OCI-LY1 (cell line): Measurements from ENCODE around the gene HFE.

ENCODE experiments used
- H2AFZ ChIP-seq: fragments of 200-600 bp; sonication (generic), shearing (Covaris generic); 2 replicates; pipeline ENCODE4 v1.6.0; 2014; ENCODE audit warnings: antibody characterized with exemption, mild to moderate bottlenecking, low read length
- H3F3A ChIP-seq: fragments of 200-600 bp; sonication (generic), shearing (Covaris generic); 2 replicates; pipeline ENCODE4 v1.6.0; 2014; ENCODE audit warnings: mild to moderate bottlenecking, antibody characterized with exemption, low read length, moderate library complexity; ENCODE audit not compliant: insufficient read depth
- H3K27ac ChIP-seq: fragments of 200-600 bp; sonication (generic); 2 replicates; pipeline ENCODE4 v1.5.1; 2014; ENCODE audit warnings: low read length, mixed run types, mild to moderate bottlenecking, low read depth; ENCODE audit not compliant: poor library complexity, severe bottlenecking
- H3K27me3 ChIP-seq: fragments of 200-600 bp; sonication (generic); 2 replicates; pipeline ENCODE4 v1.6.0; 2014; ENCODE audit warnings: antibody characterized with exemption, mild to moderate bottlenecking, low read length, moderate library complexity; ENCODE audit not compliant: insufficient read depth
- H3K36me3 ChIP-seq: fragments of 200-600 bp; sonication (generic); 2 replicates; pipeline ENCODE4 v1.6.1; 2014; ENCODE audit warnings: mild to moderate bottlenecking, antibody characterized with exemption, low read length, moderate library complexity, mixed read lengths; ENCODE audit not compliant: insufficient read depth
- H3K4me1 ChIP-seq: fragments of 200-600 bp; sonication (generic); 2 replicates; pipeline ENCODE4 v1.5.1; 2014; ENCODE audit warnings: mild to moderate bottlenecking, low read length, moderate library complexity; ENCODE audit not compliant: insufficient read depth, severe bottlenecking
- H3K4me2 ChIP-seq: fragments of 200-600 bp; sonication (generic), shearing (Covaris generic); 2 replicates; pipeline ENCODE4 v1.6.1; 2014; ENCODE audit warnings: low read length
- H3K4me3 ChIP-seq: fragments of 200-600 bp; sonication (generic); 2 replicates; pipeline ENCODE4 v1.5.1; 2014; ENCODE audit warnings: low read length, low read depth, mild to moderate bottlenecking, mixed read lengths; ENCODE audit not compliant: poor library complexity, severe bottlenecking
- H3K79me2 ChIP-seq: fragments of 200-600 bp; shearing (Covaris generic); 2 replicates; pipeline ENCODE4 v1.6.1; 2016; ENCODE audit warnings: mixed run types, low read length, mixed read lengths; ENCODE audit not compliant: insufficient read depth
- H3K9ac ChIP-seq: fragments of 200-600 bp; sonication (generic), shearing (Covaris generic); 2 replicates; pipeline ENCODE4 v1.6.1; 2014; ENCODE audit warnings: mild to moderate bottlenecking, low read length, mixed read lengths
- H3K9me2 ChIP-seq: fragments of 200-600 bp; sonication (generic), shearing (Covaris generic); 2 replicates; pipeline ENCODE4 v1.6.1; 2014; ENCODE audit warnings: low read depth, mild to moderate bottlenecking, low read length, mixed read lengths
- H3K9me3 ChIP-seq: fragments of 200-600 bp; shearing (Covaris generic); 2 replicates; pipeline ENCODE4 v1.6.1; 2014; ENCODE audit warnings: low read length, mixed read lengths
- H4K20me1 ChIP-seq: fragments of 200-600 bp; sonication (generic), shearing (Covaris generic); 2 replicates; pipeline ENCODE4 v1.6.0; 2016; ENCODE audit warnings: mild to moderate bottlenecking, low read length; ENCODE audit not compliant: insufficient read depth
- CTCF ChIP-seq: fragments of 200-600 bp; sonication (generic), shearing (Covaris generic); IDR thresholded peaks from 2 replicates; pipeline ENCODE4 v1.5.1; 2017; ENCODE audit warnings: mild to moderate bottlenecking, antibody characterized with exemption, low read length, moderate library complexity, mixed read lengths
- EZH2 ChIP-seq: fragments of 200-600 bp; sonication (generic), shearing (Covaris generic); IDR thresholded peaks from 2 replicates; pipeline ENCODE4 v1.8.0; 2017; ENCODE audit warnings: borderline replicate concordance, mixed run types, mild to moderate bottlenecking, antibody characterized with exemption, low read length, moderate library complexity, mixed read lengths

The HFE gene

DNA sequence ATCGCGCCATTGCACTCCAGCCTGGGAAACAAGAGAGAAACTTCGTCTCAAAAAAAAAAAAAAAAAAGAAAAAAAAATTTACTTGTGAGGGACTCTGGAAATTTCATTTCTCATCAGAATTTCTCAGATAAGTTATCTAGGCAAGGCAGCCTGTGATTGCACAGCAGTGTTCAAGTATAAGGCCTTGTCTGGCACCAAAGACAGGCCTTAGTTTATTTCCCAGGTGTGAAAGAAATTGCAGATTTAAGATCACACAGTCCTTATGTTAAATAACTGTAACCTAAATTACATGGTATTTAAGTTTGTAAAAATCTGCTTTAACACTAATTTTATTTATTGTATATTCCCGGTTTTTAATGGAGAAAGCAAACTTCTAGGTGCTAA is 34.8 kb downstream of the HFE start:
- H3K79me2 ChIP-seq = no peaks in the 10 kb centered on the region; the same call in 1 of the 2 replicates
- H3F3A ChIP-seq = no peaks in the 10 kb centered on the region
- H3K27ac ChIP-seq = peak overlapping the region; percentile 99
- no peaks in the 10 kb centered on the region for H3K27me3 ChIP-seq
- H3K4me3 ChIP-seq = peak overlapping the region; percentile 81
- peaks cover 31% of the 10 kb centered on the region for H3K4me1 ChIP-seq
- peak overlapping the region; percentile 76 for H3K4me2 ChIP-seq
- no peaks in the 10 kb centered on the region for H3K9me2 ChIP-seq
- H3K9ac ChIP-seq = peak overlapping the region; percentile 87
- H2AFZ ChIP-seq = no peak overlapping the region
- H3K9me3 ChIP-seq = no peaks in the 10 kb centered on the region
- H4K20me1 ChIP-seq = no peaks in the 10 kb centered on the region
- TF ChIP-seq CTCF = no peak
- TF ChIP-seq EZH2 = no peak
- peaks cover 10% of the 10 kb centered on the region; the same call in 1 of the 2 replicates for H3K36me3 ChIP-seq

DNA sequence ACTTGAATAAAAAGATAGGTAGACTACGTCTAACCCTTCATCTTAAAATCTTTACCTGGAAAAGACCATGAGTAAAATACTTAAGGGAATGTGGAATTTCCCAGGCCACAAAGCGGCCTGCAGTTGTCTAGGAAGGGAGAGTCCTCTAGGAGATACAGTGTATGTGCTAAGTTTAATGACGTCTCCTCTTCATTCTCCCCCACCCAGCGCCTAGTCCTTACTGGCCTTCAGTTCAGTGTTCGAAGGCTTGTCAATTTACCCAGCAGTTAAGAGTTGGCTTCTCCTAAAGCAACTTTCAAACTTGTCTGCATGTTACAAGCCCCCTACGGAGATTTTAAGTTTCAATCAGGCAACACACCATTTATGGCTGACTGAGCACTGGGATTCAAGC is 35.2 kb downstream of the HFE start:
- no peak overlapping the region for H2AFZ ChIP-seq

DNA sequence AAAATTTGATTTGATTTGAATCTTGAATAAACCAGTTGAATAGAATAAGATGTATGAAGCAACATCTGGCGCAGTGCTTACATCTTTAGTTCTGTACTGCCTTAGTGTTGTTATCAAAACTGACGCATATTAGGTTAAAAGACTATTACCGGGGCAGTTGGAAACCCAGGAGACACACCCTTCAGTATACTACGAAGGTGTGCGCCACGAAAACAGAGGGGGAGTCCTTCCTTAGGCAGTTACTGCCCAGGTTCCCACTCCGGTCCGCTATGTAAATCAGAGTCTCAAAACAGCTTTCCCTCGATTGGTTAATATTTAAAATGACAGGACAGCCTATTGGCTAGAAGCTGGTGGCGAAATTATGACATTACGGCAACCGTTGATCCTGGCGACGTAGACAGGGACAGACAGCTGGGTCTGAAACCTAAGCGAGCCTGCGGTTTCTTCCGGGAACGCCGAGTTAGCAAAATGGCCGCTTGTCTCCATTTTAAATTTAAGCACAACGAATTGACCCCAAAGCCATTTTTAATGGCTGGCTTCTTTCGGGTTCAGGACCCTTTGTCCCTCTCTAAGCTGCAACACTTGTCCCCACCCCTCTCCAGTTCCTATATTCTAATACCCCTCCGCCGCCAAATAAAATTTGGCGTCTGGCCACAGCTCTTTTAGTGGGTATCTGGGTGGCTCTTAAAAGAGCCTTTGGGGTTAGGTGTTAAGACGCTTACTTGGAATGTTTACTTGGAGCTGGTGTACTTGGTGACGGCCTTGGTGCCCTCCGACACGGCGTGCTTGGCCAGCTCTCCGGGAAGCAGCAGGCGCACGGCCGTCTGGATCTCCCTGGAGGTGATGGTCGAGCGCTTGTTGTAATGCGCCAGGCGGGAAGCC is 35.8 kb downstream of the HFE start:
- Histone ChIP-seq H3K4me1 (peaks cover 41% of the 10 kb centered on the region), H3K79me2 (no peaks in the 10 kb centered on the region; the same call in 1 of the 2 replicates), H3K36me3 (peaks cover 10% of the 10 kb centered on the region; the same call in 1 of the 2 replicates), H3K9me3 (no peaks in the 10 kb centered on the region), H3F3A (no peaks in the 10 kb centered on the region), H3K4me2 (peak overlapping the region; percentile 76), H3K27me3 (no peaks in the 10 kb centered on the region), H3K4me3 (peak overlapping the region; percentile 81), H4K20me1 (no peaks in the 10 kb centered on the region), H2AFZ (no peak overlapping the region), H3K9ac (peak overlapping the region; percentile 87), H3K9me2 (no peaks in the 10 kb centered on the region), H3K27ac (peak overlapping the region; percentile 99)
- no peak for TF ChIP-seq EZH2
- no peak for TF ChIP-seq CTCF

More for the DNA sequence above, 35.2 kb downstream of the HFE start:
- Histone ChIP-seq H3K36me3 (peaks cover 10% of the 10 kb centered on the region; the same call in 1 of the 2 replicates), H3K4me2 (peak overlapping the region; percentile 76), H4K20me1 (no peaks in the 10 kb centered on the region), H3K79me2 (no peaks in the 10 kb centered on the region; the same call in 1 of the 2 replicates), H3K9ac (peak overlapping the region; percentile 87), H3K9me3 (no peaks in the 10 kb centered on the region), H3F3A (no peaks in the 10 kb centered on the region), H3K9me2 (no peaks in the 10 kb centered on the region), H3K27me3 (no peaks in the 10 kb centered on the region), H3K4me1 (peaks cover 35% of the 10 kb centered on the region), H3K4me3 (peak overlapping the region; percentile 81), H3K27ac (peak overlapping the region; percentile 99)
- TF ChIP-seq EZH2 (no peak), CTCF (no peak)
